ENCODE data around the gene CTRB2. TPM values are rescaled to one million over a fixed set of nuclear protein-coding genes. Genes with fewer than 3 reads are reported as not detected.

Gene CTRB2
- total and polyA plus RNA-seq, 2 of the 8 experiments (the other 6 are each of a cell fraction or from before 2014, with no cell fraction given) = not detected

- no peaks in the 10 kb centered on the region for H4K20me1 ChIP-seq (replicated peaks in 1 of 2; ENCODE audit: control insufficient read depth in 1 of 2, insufficient read depth in 2 of 2, low read length in 2 of 2)
- no peak overlapping the region for H4K5ac ChIP-seq (ENCODE audit: insufficient read length, low read depth, low read length)
- H3K14ac ChIP-seq (ENCODE audit: insufficient read length) = no peak overlapping the region
- no peaks in the 10 kb centered on the region for H3K79me2 ChIP-seq (ENCODE audit: control insufficient read depth in 1 of 2, insufficient read depth in 2 of 2, low read length in 2 of 2)
- CTCF ChIA-PET (ENCODE audit: partially characterized antibody) = interaction anchor here (1.2 to 15.0 kb wide), 3 partner anchors 9 to 17 kb away, joined by 3 to 157 read pairs (median 11); no protein-coding TSS in a partner anchor
- FAIRE-seq (no peak), DNase-seq (ENCODE audit: low read depth in 1 of 2, low spot score in 2 of 2) (no peak)
- H2BK15ac ChIP-seq (ENCODE audit: low read length) = no peak overlapping the region
- H2BK12ac ChIP-seq (ENCODE audit: low read depth, low read length) = no peak overlapping the region
- no peak overlapping the region for H2BK20ac ChIP-seq (ENCODE audit: low read length)
- H2AK5ac ChIP-seq (ENCODE audit: low read depth, low read length) = no peak overlapping the region
- no peaks in the 10 kb centered on the region for H3K27me3 ChIP-seq (replicated peaks in 1 of 4; ENCODE audit: control insufficient read depth in 3 of 4, extremely low read depth in 1 of 4, insufficient read depth in 3 of 4, low read length in 3 of 4)
- H3K23ac ChIP-seq (ENCODE audit: insufficient read length) = no peak overlapping the region
- H3K4me1 ChIP-seq (replicated peaks in 1 of 4; ENCODE audit: control insufficient read depth in 3 of 4, insufficient read depth in 4 of 4, low read length in 3 of 4) = no peaks in the 10 kb centered on the region
- no peak overlapping the region for H3K4ac ChIP-seq (replicated peaks; ENCODE audit: insufficient read length, low read depth, low read length)
- no peak overlapping the region for H4K8ac ChIP-seq (ENCODE audit: extremely low read depth, insufficient read depth, low read length)
- no peaks in the 10 kb centered on the region for H3K36me3 ChIP-seq (ENCODE audit: control insufficient read depth in 2 of 4, insufficient read depth in 4 of 4, low read length in 3 of 4)
- H3K9me3 ChIP-seq (ENCODE audit: insufficient read depth in 2 of 2, low read depth in 1 of 2, low read length in 1 of 2) = no peaks in the 10 kb centered on the region
- H3K56ac ChIP-seq (replicated peaks; ENCODE audit: insufficient read length, low read depth, low read length) = no peak overlapping the region
- no peak overlapping the region for H3K4me3 ChIP-seq (ENCODE audit: extremely low read depth in 1 of 4, insufficient read depth in 2 of 4, low read depth in 3 of 4, low read length in 4 of 4)
- H3K4me2 ChIP-seq (ENCODE audit: insufficient read depth in 1 of 2, low read depth in 2 of 2, low read length in 2 of 2) = no peak overlapping the region
- H2BK120ac ChIP-seq (replicated peaks; ENCODE audit: low read depth, low read length) = no peak overlapping the region
- 87% methylated on average over 7 of the region's 7 CpGs; no CpG with 5 or more reads in 1 of the 2 experiments for WGBS, 2 experiments (ENCODE audit: extremely low coverage in 1 of 2, insufficient coverage in 1 of 2, insufficient read length in 1 of 2, insufficient replicate concordance in 2 of 2, low coverage in 1 of 2, low lambda C conversion rate in 2 of 2, missing lambda C conversion rate in 1 of 2)
- H3K79me1 ChIP-seq (ENCODE audit: low read depth, low read length) = no peaks in the 10 kb centered on the region
- H3K23me2 ChIP-seq (ENCODE audit: low read depth, low read length) = no peaks in the 10 kb centered on the region
- H3K9ac ChIP-seq (replicated peaks in 1 of 4; ENCODE audit: extremely low read depth in 1 of 4, low read depth in 3 of 4, low read length in 3 of 4) = no peak overlapping the region
- H2BK5ac ChIP-seq (ENCODE audit: low read depth, low read length) = no peak overlapping the region
- no peak overlapping the region for H4K91ac ChIP-seq (replicated peaks; ENCODE audit: insufficient read length, low read length)
- POLR2A ChIA-PET (ENCODE audit: partially characterized antibody) = interaction anchor here (1.1 to 1.4 kb wide), 2 partner anchors 10 to 300 kb away, joined by 3 to 6 read pairs; no protein-coding TSS in a partner anchor
- TF ChIP-seq SUZ12 (IDR thresholded peaks at IDR 0.05; ENCODE audit: low read length) (no peak), HDAC6 (IDR thresholded peaks at IDR 0.05; ENCODE audit: low read depth, low read length) (no peak), POLR2AphosphoS5 (IDR thresholded peaks at IDR 0.05; ENCODE audit: low read depth, low read length) (no peak), RAD21 (IDR thresholded peaks at IDR 0.05 in 1 of 2, conservative IDR thresholded peaks at IDR 0.05 in 1 of 2; ENCODE audit: low read depth in 2 of 2, low read length in 2 of 2) (no peak), RFX5 (IDR thresholded peaks at IDR 0.05; ENCODE audit: borderline replicate concordance, low read depth, low read length) (no peak)
- H2AFZ ChIP-seq (ENCODE audit: low read length) = no peak overlapping the region
- no peak overlapping the region for H3K18ac ChIP-seq (ENCODE audit: extremely low read depth, low read length)
- H3K27ac ChIP-seq (ENCODE audit: low read depth, low read length) = no peak overlapping the region
These were observed 9.6 kb upstream of the CTRB2 start for GRCh38 chr16:75216576-75216975.
